Embryonic facial prominence (tissue), 1 donor: ENCODE measurements around the gene JPT2.

Experiments used
- DNase-seq: peaks from one replicate; pipeline ENCODE4 v3.0.0-alpha.2; 2016; ENCODE audit errors: extremely low spot score

The JPT2 gene, protein sequence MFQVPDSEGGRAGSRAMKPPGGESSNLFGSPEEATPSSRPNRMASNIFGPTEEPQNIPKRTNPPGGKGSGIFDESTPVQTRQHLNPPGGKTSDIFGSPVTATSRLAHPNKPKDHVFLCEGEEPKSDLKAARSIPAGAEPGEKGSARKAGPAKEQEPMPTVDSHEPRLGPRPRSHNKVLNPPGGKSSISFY

DNA sequence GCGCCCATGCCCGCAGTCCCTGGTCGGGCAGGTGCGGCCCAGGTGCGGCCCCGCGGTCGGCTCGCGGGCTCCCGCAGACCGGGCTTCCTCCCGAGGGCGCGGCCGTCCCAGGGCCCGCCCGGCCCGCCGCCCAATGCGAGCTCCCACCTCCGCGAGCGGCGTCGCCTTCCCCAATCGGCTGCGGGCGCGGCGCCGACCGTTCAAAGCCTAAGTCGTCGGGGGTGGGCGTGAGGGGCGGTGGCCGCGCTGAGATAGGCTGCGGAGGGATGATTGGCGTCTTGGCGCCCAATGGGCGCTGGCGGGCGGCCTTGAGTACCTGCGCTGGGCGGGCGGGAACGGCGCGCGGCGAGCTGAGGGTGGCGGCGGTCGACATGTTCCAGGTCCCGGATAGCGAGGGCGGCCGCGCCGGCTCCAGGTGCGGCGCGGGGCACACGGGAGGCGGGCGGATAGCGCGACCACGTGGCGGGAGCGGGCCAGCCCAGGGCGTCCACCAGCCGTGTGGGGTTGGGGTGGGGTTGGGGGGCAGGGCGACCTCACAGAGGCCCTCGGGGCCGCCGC is at the start of gene JPT2:
JPT2 (plus strand) TSS at position 338 of the 558 bp plus-strand sequence; CDS start at position 372, 34 bp downstream.
- DNase-seq: peak; percentile 86

GRCh38 chr16:1630450-1631213 is 47.4 kb upstream of the JPT2 start:
- DNase-seq: no peak

GRCh38 chr16:1631230-1631629 is 46.8 kb upstream of the JPT2 start:
- DNase-seq: no peak

- DNase-seq: no peak
Measured at GRCh38 chr16:1631931-1632637, 46.0 kb upstream of the JPT2 start.

- no peak for DNase-seq
Measured at GRCh38 chr16:1632638-1632970, 45.5 kb upstream of the JPT2 start.

- no peak for DNase-seq
Measured at GRCh38 chr16:1633310-1633709, 44.8 kb upstream of the JPT2 start.

DNA sequence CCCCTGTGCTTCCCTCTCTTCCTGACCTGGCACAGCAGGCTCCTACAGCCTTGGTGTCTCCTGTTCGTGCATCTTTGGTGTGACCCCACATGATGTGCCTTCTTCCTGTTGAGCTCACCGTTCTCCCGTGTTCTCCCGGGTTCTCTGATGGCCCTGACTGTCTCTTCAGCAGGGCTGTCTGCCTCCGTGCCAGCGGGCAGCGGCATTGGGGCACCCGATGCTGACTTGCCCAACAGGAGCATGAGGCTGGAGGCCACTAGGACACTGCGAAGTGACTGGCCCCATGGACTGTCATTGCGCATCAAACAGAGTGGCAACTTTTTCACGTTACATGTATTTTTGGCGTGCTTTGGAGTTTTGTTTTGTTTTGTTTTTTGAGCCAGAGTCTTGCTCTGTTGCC is 43.5 kb upstream of the JPT2 start:
- no peak for DNase-seq

DNA sequence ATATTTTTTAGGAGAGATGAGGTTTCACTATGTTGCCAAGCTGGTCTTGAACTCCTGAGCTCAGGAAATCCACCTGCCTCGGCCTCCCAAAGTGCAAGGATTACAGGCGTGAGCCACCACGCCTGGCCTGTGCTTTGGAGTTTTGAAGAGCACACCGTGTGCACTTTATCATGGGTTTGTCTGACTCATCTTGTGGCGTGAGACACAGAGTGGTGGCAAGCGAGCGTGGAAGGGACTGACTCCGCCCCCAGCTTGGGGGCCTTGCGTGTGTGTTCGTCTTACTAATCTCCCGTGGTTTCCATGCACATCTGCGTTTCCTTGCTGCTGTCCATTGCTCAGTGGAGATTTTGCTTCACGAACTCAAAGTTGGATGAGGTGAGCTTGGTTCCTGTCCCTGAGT is 43.0 kb upstream of the JPT2 start:
- DNase-seq: no peak

GRCh38 chr16:1637526-1637925 is 40.6 kb upstream of the JPT2 start:
- DNase-seq: no peak

DNA sequence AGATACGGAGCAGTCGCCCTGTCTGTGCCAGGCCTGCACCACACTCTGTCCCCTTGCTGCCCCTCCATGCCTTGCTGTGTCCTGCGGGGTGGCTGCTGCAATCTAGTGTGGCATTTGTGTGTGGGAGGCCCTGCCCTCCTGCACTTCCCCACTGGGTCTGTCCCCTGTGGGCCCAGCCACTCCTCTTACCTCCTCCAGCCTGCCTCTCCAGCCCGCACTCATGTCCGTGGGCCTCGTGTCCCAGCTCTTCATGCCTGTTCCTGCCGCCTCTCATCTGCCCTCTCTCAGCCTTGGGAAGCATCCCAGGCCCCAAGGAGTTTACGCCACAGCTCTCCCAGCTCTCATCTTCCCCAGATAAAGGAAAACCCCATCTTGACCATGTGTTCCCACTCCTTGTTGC is 39.3 kb upstream of the JPT2 start:
- DNase-seq: no peak

DNA sequence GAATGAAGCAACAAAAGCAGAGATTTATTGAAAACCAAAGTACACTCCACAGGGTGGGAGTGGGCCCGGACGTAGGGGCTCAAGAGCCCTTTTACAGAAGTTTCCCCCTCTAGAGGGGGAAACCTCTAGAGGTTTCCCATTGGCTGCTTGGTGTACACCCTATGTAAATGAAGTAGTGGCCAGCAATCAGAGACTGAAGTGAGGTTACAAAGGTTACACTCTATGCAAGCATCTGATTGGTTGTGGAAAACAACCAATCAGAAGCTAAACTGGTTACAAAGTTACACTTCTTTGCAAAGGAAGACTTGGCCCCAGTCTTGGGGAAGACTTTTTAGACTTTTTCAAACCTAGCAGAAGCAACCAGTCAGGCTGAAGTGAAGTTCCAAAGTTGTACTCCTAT is 38.8 kb upstream of the JPT2 start:
- no peak for DNase-seq

GRCh38 chr16:1639860-1640259 is 38.2 kb upstream of the JPT2 start:
- no peak for DNase-seq

- DNase-seq: no peak
Measured at GRCh38 chr16:1640261-1640941, 37.7 kb upstream of the JPT2 start.

- DNase-seq: no peak
Measured at GRCh38 chr16:1641261-1641660, 36.8 kb upstream of the JPT2 start.

- DNase-seq: no peak
Measured at GRCh38 chr16:1642148-1642547, 35.9 kb upstream of the JPT2 start.

DNA sequence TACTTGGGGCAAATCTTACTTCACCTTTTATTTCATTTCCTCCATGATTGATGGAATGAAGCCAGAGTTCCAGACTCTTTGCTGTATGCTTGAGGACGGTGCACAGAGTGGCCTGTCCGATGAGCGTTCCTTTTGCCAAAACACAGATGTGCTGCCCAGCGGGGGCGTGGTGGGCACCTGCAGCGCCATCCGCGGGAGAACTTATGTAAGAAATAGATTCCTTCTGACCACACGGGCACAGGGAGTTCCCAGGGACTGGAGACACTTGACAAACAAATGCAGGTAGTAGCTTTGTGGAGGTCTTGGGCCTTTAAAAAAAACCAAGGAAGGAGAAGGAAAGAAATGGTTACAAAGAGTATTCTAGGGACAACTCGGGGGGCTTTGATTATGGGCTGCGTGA is 35.3 kb upstream of the JPT2 start:
- no peak for DNase-seq

GRCh38 chr16:1643521-1643920 is 34.6 kb upstream of the JPT2 start:
- no peak for DNase-seq

- DNase-seq: no peak
Measured at GRCh38 chr16:1645914-1646525, 32.1 kb upstream of the JPT2 start.

- no peak for DNase-seq
Measured at GRCh38 chr16:1647856-1648255, 30.2 kb upstream of the JPT2 start.

DNA sequence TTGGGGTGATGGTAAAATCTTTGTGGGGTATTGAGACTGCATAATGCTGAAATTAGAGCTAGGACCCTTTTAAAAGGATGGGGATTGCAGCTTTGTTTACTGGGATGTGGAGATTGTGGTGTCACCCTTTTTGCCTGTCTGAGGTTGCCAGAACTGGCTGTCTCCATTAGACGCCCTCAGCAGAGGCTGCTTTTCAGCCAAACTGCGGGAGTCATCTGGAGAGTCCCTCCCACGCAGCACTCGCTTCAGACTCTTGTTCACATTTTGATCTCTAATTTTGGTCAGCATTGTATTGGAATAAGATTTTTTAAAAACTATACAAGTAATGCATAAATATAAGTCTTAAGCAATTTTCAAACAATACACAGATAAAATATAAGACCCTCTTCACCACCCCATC is 27.9 kb upstream of the JPT2 start:
- DNase-seq: no peak

- DNase-seq: no peak
Measured at GRCh38 chr16:1651094-1651973, 26.7 kb upstream of the JPT2 start.
